ENCODE data around the gene IPO11. TPM values are rescaled to one million over a fixed set of nuclear protein-coding genes. Genes with fewer than 3 reads are reported as not detected.

IPO11 gene
- total and polyA plus RNA-seq, 2 of the 13 experiments (the other 11 are each of a cell fraction or from before 2014, with no cell fraction given): 13.9 to 24.4 TPM

GRCh38 chr5:62653864-62654575, 241.5 kb downstream of the IPO11 start:
- Histone ChIP-seq H3K9ac (ENCODE audit: insufficient read depth, low read depth, low read length) (no peak overlapping the region), H3K4me1 (ENCODE audit: insufficient read depth, low read length) (peaks cover 43% of the 10 kb centered on the region), H3K27ac (ENCODE audit: extremely low read length, insufficient read depth, low read length) (peak overlapping the region; percentile 33), H3K9me3 (ENCODE audit: low read length) (no peaks in the 10 kb centered on the region), H3K79me2 (ENCODE audit: insufficient read depth, low read length) (no peaks in the 10 kb centered on the region), H3K27me3 (ENCODE audit: control insufficient read depth in 1 of 2, insufficient read depth in 2 of 2, low read length in 2 of 2) (no peaks in the 10 kb centered on the region), H3K4me2 (ENCODE audit: low read depth, low read length) (peak overlapping the region; percentile 62), H3K36me3 (replicated peaks in 1 of 2; ENCODE audit: control insufficient read depth in 1 of 2, insufficient read depth in 2 of 2, low read length in 2 of 2) (no peaks in the 10 kb centered on the region), H4K20me1 (ENCODE audit: insufficient read depth, low read length) (no peaks in the 10 kb centered on the region), H3K4me3 (replicated peaks in 1 of 3; ENCODE audit: insufficient read depth in 1 of 3, low read depth in 2 of 3, low read length in 3 of 3) (peak overlapping the region in 1 of 3 experiments; percentile 32; a peak in 1 of 6 replicates), H2AFZ (ENCODE audit: low read length) (peak overlapping the region; percentile 55)
- 58% methylated on average over 11 of the region's 11 CpGs for WGBS (ENCODE audit: low lambda C conversion rate)
- intact Hi-C loops (cut with micrococcal nuclease; ENCODE audit: unreplicated experiment): no loop called here
- TF ChIP-seq SOX6 (IDR thresholded peaks at IDR 0.05): no peak
- TF ChIP-seq SOX6 (CRISPR knock-in tag; IDR thresholded peaks at IDR 0.05): 0 out of 2 replicates have a peak, but pooled peaks have one; percentile 40
- TF ChIP-seq GATAD2A (CRISPR knock-in tag; IDR thresholded peaks at IDR 0.05): peak; percentile 34; the same call in 1 of the 2 replicates
- 0 out of 2 replicates have a peak, but pooled peaks have one; percentile 6 for TF ChIP-seq TCF7 (IDR thresholded peaks at IDR 0.05; ENCODE audit: low read depth)
- peak; percentile 94 for TF ChIP-seq ZKSCAN5 (CRISPR knock-in tag; IDR thresholded peaks at IDR 0.05)
- TF ChIP-seq GPN1 (CRISPR knock-in tag; IDR thresholded peaks at IDR 0.05; ENCODE audit: borderline replicate concordance): no peak
- no peak for TF ChIP-seq ZC3H13 (CRISPR knock-in tag; IDR thresholded peaks at IDR 0.05)
- no peak for TF ChIP-seq ZNF7 (CRISPR knock-in tag; IDR thresholded peaks at IDR 0.05)
- no peak for TF ChIP-seq CERS6 (CRISPR knock-in tag; IDR thresholded peaks at IDR 0.05)
- no TSS peak for BruUV-seq (replicated peaks)
- DNase-seq (ENCODE audit: low spot score) (no peak), FAIRE-seq (no peak), ATAC-seq (peak; percentile 43)
- in situ Hi-C loops (cut with HindIII; ENCODE audit: extremely low pct_ligation_motif_present, low pct_unique_long_range_greater_than_20kb): no loop called here
- ChIA-PET POLR2A (no interaction called here), CTCF (ENCODE audit: low intra/inter-chr PET ratio, low total read pairs) (no interaction called here)

Measured in HepG2 (cell line).